GM21447 (cell line): ENCODE measurements around the gene BTN3A1.
A peak's percentile ranks its signal among the peaks of the same experiment; 100 is the strongest.
"Not testable (repeated sequence)": the region's sequence is repeated elsewhere in the genome, so short reads cannot be mapped to it uniquely, and the experiment has no call there.

ENCODE experiments used
- ATAC-seq: cut with Tn5 transposase; IDR thresholded peaks from one replicate; pipeline ENCODE4 v1.9.1; 2021; ENCODE audit not compliant: unreplicated experiment

The BTN3A1 gene

GRCh38 chr6:26401987-26402658 is at the start of gene BTN3A1:
BTN3A1 (plus strand) TSS chr6:26402275; CDS start chr6:26405564, 3,289 bp downstream.
- peak; percentile 89 for ATAC-seq

- ATAC-seq = no peak
These were observed 49.8 kb upstream of the BTN3A1 start for GRCh38 chr6:26352315-26352714.

GRCh38 chr6:26354162-26354561 is 47.9 kb upstream of the BTN3A1 start:
- ATAC-seq = no peak

GRCh38 chr6:26355366-26355765 is 46.7 kb upstream of the BTN3A1 start:
- no peak for ATAC-seq

- not testable (repeated sequence) for ATAC-seq
These were observed 44.5 kb upstream of the BTN3A1 start for GRCh38 chr6:26357543-26357942.

- no peak for ATAC-seq
These were observed 43.5 kb upstream of the BTN3A1 start for GRCh38 chr6:26358511-26358981.

- ATAC-seq = no peak
These were observed 42.3 kb upstream of the BTN3A1 start for GRCh38 chr6:26359765-26360164.

- peak; percentile 38 for ATAC-seq
These were observed 41.3 kb upstream of the BTN3A1 start for GRCh38 chr6:26360451-26361416.

- no peak for ATAC-seq
These were observed 40.5 kb upstream of the BTN3A1 start for GRCh38 chr6:26361544-26361943.

- ATAC-seq = no peak
These were observed 39.8 kb upstream of the BTN3A1 start for GRCh38 chr6:26362093-26362835.

GRCh38 chr6:26362836-26363220 is 39.2 kb upstream of the BTN3A1 start:
- no peak for ATAC-seq

GRCh38 chr6:26363882-26364701 is 38.0 kb upstream of the BTN3A1 start:
- ATAC-seq = no peak

GRCh38 chr6:26365633-26365995 is 36.5 kb upstream of the BTN3A1 start:
- no peak for ATAC-seq

GRCh38 chr6:26366504-26366903 is 35.6 kb upstream of the BTN3A1 start:
- no peak for ATAC-seq

- ATAC-seq = no peak
These were observed 35.0 kb upstream of the BTN3A1 start for GRCh38 chr6:26367114-26367513.

- not testable (repeated sequence) for ATAC-seq
These were observed 30.3 kb upstream of the BTN3A1 start for GRCh38 chr6:26371813-26372212.

- no peak for ATAC-seq
These were observed 29.5 kb upstream of the BTN3A1 start for GRCh38 chr6:26372308-26373144.

- no peak for ATAC-seq
These were observed 26.8 kb upstream of the BTN3A1 start for GRCh38 chr6:26375270-26375669.

- no peak for ATAC-seq
These were observed 24.4 kb upstream of the BTN3A1 start for GRCh38 chr6:26377719-26378118.

GRCh38 chr6:26378143-26378542 is 23.9 kb upstream of the BTN3A1 start:
- not testable (repeated sequence) for ATAC-seq
